RWPE2 (cell line): ENCODE measurements around the gene LRP1B.

Experiments used
- ATAC-seq: fragments of 200-7000 bp; cut with Tn5 transposase; 3 replicates; pipeline ENCODE4 v1.9.1; 2021; ENCODE audit warnings: low read depth
- DNase-seq: peaks from one replicate; pipeline ENCODE4 v3.0.0-alpha.2; 2020; ENCODE audit warnings: low spot score
- H3K27ac ChIP-seq: fragments of 450-650 bp; 2 replicates; pipeline ENCODE4 v1.5.1; 2017; ENCODE audit warnings: mild to moderate bottlenecking; ENCODE audit not compliant: poor library complexity, severe bottlenecking
- H3K27me3 ChIP-seq: fragments of 250-450 bp; sonication (Bioruptor Pico); 2 replicates; pipeline ENCODE4 v1.5.1; 2021; ENCODE audit warnings: mild to moderate bottlenecking, moderate library complexity; ENCODE audit not compliant: insufficient read depth, poor library complexity, severe bottlenecking
- H3K36me3 ChIP-seq: fragments of 250-450 bp; sonication (Bioruptor Pico); 2 replicates; pipeline ENCODE4 v1.5.1; 2020; ENCODE audit warnings: low read depth, mild to moderate bottlenecking, moderate library complexity
- H3K4me1 ChIP-seq: fragments of 250-450 bp; sonication (Bioruptor Pico); 2 replicates; pipeline ENCODE4 v1.5.1; 2021; ENCODE audit warnings: mild to moderate bottlenecking, moderate library complexity; ENCODE audit not compliant: insufficient read depth, poor library complexity, severe bottlenecking
- H3K4me3 ChIP-seq: fragments of 250-450 bp; sonication (Bioruptor Pico); 2 replicates; pipeline ENCODE4 v1.5.1; 2021; ENCODE audit warnings: mild to moderate bottlenecking, moderate library complexity; ENCODE audit not compliant: severe bottlenecking
- H3K9me3 ChIP-seq: fragments of 250-450 bp; sonication (Bioruptor Pico); 2 replicates; pipeline ENCODE4 v1.5.1; 2021; ENCODE audit warnings: mild to moderate bottlenecking, moderate library complexity; ENCODE audit not compliant: severe bottlenecking
- CTCF ChIP-seq: fragments of 450-650 bp; IDR thresholded peaks from one replicate; pipeline ENCODE4 v1.5.1; 2017; ENCODE audit warnings: mild to moderate bottlenecking, moderate library complexity; ENCODE audit not compliant: poor library complexity, severe bottlenecking

Gene LRP1B

GRCh38 chr2:141766225-141766624 is 364.6 kb downstream of the LRP1B start:
- Histone ChIP-seq H3K9me3 (no peaks in the 10 kb centered on the region), H3K27ac (no peak overlapping the region), H3K4me3 (no peak overlapping the region), H3K27me3 (no peaks in the 10 kb centered on the region), H3K36me3 (no peaks in the 10 kb centered on the region), H3K4me1 (no peaks in the 10 kb centered on the region)
- no peak for DNase-seq
- ATAC-seq: no peak
- no peak for TF ChIP-seq CTCF

DNA sequence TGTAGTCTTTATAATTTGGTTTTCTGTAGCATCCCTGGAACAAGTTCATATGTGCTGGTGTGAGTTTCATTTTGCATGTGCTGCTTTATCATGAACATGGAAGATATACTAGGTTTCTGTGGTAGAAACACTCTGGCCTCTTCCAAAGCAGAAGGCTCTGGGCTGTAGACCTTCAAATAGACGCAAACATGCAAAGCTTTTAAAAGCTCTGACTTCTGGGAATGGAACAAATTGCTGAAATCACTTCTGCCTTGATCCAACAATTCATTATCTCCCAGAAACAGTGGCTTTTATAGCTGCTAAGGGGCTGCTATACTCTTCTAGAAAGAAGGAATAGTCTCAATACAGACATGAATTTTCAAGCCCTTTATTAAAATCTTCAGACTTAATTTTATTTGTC is 382.2 kb downstream of the LRP1B start:
- ATAC-seq: no peak
- Histone ChIP-seq H3K4me3 (no peak overlapping the region), H3K9me3 (no peaks in the 10 kb centered on the region), H3K4me1 (no peaks in the 10 kb centered on the region), H3K27ac (no peak overlapping the region), H3K27me3 (no peaks in the 10 kb centered on the region), H3K36me3 (no peaks in the 10 kb centered on the region)
- no peak for TF ChIP-seq CTCF
- no peak for DNase-seq

DNA sequence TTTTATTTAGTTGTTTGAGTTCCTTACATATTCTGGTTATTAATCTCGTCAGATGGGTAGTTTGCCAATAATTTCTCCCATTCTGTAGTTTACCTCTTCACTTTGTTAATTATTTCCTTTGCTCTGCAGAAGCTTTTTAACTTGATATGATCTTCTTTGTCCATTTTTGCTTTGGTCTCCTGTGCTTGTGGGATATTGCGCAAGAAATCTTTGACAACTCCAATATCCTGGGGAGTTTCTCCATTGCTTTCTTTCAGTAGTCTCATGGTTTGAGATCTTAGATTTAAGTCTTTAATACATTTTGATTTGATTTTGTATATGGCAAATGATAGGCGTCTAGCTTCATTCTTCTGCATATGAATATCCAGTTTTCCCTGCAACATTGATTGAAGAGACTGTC is 389.2 kb downstream of the LRP1B start:
- ATAC-seq: no peak
- no peak for TF ChIP-seq CTCF
- DNase-seq: no peak
- Histone ChIP-seq H3K36me3 (no peaks in the 10 kb centered on the region), H3K27me3 (no peaks in the 10 kb centered on the region), H3K27ac (no peak overlapping the region), H3K9me3 (peaks cover 2% of the 10 kb centered on the region), H3K4me1 (no peaks in the 10 kb centered on the region), H3K4me3 (no peak overlapping the region)

GRCh38 chr2:141737492-141738255 is 393.1 kb downstream of the LRP1B start:
- no peak for TF ChIP-seq CTCF
- no peaks in the 10 kb centered on the region for H3K9me3 ChIP-seq

GRCh38 chr2:141736466-141736865 is 394.4 kb downstream of the LRP1B start:
- ATAC-seq: no peak
- Histone ChIP-seq H3K27ac (no peak overlapping the region), H3K36me3 (no peaks in the 10 kb centered on the region), H3K9me3 (no peaks in the 10 kb centered on the region), H3K4me3 (no peak overlapping the region), H3K4me1 (no peaks in the 10 kb centered on the region), H3K27me3 (no peaks in the 10 kb centered on the region)
- DNase-seq: no peak
- no peak for TF ChIP-seq CTCF

More at GRCh38 chr2:141737492-141738255, 393.1 kb downstream of the LRP1B start:
- no peak overlapping the region for H3K4me3 ChIP-seq
- H3K4me1 ChIP-seq: no peaks in the 10 kb centered on the region
- H3K36me3 ChIP-seq: no peaks in the 10 kb centered on the region
- ATAC-seq (no peak), DNase-seq (no peak)
- no peak overlapping the region for H3K27ac ChIP-seq
- no peaks in the 10 kb centered on the region for H3K27me3 ChIP-seq
